ENCODE data around the gene UBQLN4.
A peak's percentile ranks its signal among the peaks of the same experiment; 100 is the strongest.

UBQLN4 gene

DNA sequence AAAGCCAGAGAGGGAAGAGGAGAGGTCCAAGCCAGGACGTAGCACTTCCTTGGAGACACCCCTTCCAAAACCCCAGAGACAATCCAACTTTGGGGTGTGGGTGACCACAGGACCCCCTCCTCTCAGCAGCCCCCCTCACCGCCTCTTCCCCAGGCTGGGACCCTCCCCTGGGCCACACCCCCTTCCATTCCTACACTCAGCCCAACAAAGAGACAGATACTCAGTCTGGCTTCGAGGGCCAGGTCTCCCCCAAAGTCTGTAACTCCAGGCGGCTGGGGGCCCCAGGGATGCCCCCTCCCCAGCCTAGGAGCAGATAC, 27.2 kb upstream of the UBQLN4 start:
- Histone ChIP-seq H3K4me2 (ENCODE audit: low read depth, low read length, poor library complexity, severe bottlenecking) (peak overlapping the region; percentile 99), H3F3A (ENCODE audit: low read depth) (no peaks in the 10 kb centered on the region), H3K4me3 (ENCODE audit: low read length, poor library complexity, severe bottlenecking) (peak overlapping the region; percentile 94), H3K27me3 (ENCODE audit: insufficient read depth, low read length, poor library complexity, severe bottlenecking) (no peaks in the 10 kb centered on the region), H3K4me1 (ENCODE audit: insufficient read depth, low read length, poor library complexity, severe bottlenecking) (peaks cover 38% of the 10 kb centered on the region), H3K9me2 (replicated peaks; ENCODE audit: low read depth, low read length) (no peaks in the 10 kb centered on the region), H3K36me3 (ENCODE audit: insufficient read depth, low read length) (peaks cover 18% of the 10 kb centered on the region; the same call in 1 of the 2 replicates), H4K20me1 (ENCODE audit: insufficient read depth, low read length, poor library complexity, severe bottlenecking) (peaks cover 36% of the 10 kb centered on the region), H2AFZ (ENCODE audit: low read length) (no peak overlapping the region), H3K79me2 (ENCODE audit: insufficient read depth, low read length) (peaks cover 54% of the 10 kb centered on the region), H3K9ac (ENCODE audit: low read depth, low read length, poor library complexity, severe bottlenecking) (peak overlapping the region; percentile 88), H3K9me3 (ENCODE audit: insufficient read depth, low read depth, low read length) (no peaks in the 10 kb centered on the region)
- TF ChIP-seq, protein P1, sequence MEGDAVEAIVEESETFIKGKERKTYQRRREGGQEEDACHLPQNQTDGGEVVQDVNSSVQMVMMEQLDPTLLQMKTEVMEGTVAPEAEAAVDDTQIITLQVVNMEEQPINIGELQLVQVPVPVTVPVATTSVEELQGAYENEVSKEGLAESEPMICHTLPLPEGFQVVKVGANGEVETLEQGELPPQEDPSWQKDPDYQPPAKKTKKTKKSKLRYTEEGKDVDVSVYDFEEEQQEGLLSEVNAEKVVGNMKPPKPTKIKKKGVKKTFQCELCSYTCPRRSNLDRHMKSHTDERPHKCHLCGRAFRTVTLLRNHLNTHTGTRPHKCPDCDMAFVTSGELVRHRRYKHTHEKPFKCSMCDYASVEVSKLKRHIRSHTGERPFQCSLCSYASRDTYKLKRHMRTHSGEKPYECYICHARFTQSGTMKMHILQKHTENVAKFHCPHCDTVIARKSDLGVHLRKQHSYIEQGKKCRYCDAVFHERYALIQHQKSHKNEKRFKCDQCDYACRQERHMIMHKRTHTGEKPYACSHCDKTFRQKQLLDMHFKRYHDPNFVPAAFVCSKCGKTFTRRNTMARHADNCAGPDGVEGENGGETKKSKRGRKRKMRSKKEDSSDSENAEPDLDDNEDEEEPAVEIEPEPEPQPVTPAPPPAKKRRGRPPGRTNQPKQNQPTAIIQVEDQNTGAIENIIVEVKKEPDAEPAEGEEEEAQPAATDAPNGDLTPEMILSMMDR (conservative IDR thresholded peaks at IDR 0.05; ENCODE audit: low read length), result no peak
- no peak for TF ChIP-seq EZH2phosphoT487 (IDR thresholded peaks at IDR 0.05; ENCODE audit: borderline replicate concordance)

DNA sequence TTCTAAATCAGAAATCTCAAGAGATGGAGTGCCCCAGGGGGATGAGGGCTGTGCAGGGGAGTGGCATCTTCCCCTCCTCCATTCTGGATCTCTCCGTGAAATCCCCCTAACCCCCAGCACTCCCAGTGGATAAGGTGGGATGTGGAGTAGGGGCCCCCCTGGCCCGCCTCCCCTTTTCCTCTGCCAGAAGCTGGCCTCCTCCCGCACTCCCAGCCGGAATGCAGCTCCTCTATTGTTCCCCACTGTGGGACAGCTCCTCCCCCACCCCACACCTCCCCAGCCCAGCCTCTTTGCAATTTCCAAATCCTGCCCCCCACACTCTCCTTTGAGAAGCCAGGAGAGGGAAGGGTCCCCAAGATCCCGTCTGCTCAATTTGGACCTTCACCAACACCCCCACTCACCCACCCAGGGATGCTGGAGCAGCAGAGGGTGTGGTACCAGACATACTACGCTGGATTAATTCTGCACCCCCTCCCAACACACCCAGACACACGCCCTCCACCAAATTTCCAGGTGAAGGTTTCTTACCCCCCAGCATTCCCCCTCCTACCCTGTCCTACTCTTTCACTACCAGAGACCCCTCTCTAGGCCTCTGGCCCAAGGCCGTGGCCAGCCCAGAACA, 26.8 kb upstream of the UBQLN4 start:
- Histone ChIP-seq H3K4me3 (ENCODE audit: low read length, poor library complexity, severe bottlenecking) (peak overlapping the region; percentile 94), H3F3A (ENCODE audit: low read depth) (no peaks in the 10 kb centered on the region), H3K4me2 (ENCODE audit: low read depth, low read length, poor library complexity, severe bottlenecking) (peak overlapping the region; percentile 99), H3K27me3 (ENCODE audit: insufficient read depth, low read length, poor library complexity, severe bottlenecking) (no peaks in the 10 kb centered on the region), H3K36me3 (ENCODE audit: insufficient read depth, low read length) (peaks cover 18% of the 10 kb centered on the region; the same call in 1 of the 2 replicates), H3K79me2 (ENCODE audit: insufficient read depth, low read length) (peaks cover 57% of the 10 kb centered on the region), H2AFZ (ENCODE audit: low read length) (no peak overlapping the region), H3K9ac (ENCODE audit: low read depth, low read length, poor library complexity, severe bottlenecking) (peak overlapping the region; percentile 88), H4K20me1 (ENCODE audit: insufficient read depth, low read length, poor library complexity, severe bottlenecking) (peaks cover 41% of the 10 kb centered on the region), H3K4me1 (ENCODE audit: insufficient read depth, low read length, poor library complexity, severe bottlenecking) (peaks cover 42% of the 10 kb centered on the region), H3K9me2 (replicated peaks; ENCODE audit: low read depth, low read length) (no peaks in the 10 kb centered on the region), H3K9me3 (ENCODE audit: insufficient read depth, low read depth, low read length) (no peaks in the 10 kb centered on the region)
- TF ChIP-seq, protein P1 (conservative IDR thresholded peaks at IDR 0.05; ENCODE audit: low read length), result no peak
- TF ChIP-seq EZH2phosphoT487 (IDR thresholded peaks at IDR 0.05; ENCODE audit: borderline replicate concordance), result no peak

DNA sequence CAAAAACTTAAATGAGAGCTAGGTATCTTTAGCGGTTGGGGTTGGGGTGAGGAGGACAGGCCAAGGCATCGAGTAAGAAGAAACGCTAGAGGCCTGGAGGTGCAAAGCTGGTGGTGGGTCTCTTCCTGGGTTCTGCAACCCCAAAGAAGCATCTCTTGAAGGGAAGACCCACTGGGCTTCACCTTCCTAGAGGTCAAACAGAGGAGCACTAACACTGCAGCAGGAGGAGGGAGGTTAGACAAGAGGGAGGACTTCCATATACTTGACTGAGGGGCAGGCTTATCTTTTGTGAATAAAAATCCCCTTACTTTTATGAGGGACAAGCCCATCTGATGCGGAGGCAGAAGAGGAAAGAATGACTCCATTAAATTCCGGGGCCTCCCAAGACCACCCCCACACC, 26.2 kb upstream of the UBQLN4 start:
- H3K4me2 ChIP-seq (ENCODE audit: low read depth, low read length, poor library complexity, severe bottlenecking), result peak overlapping the region; percentile 99
- H3K9ac ChIP-seq (ENCODE audit: low read depth, low read length, poor library complexity, severe bottlenecking), result peak overlapping the region; percentile 88
- H3K9me2 ChIP-seq (replicated peaks; ENCODE audit: low read depth, low read length), result no peaks in the 10 kb centered on the region
- peak overlapping the region; percentile 94 for H3K4me3 ChIP-seq (ENCODE audit: low read length, poor library complexity, severe bottlenecking)
- H3K9me3 ChIP-seq (ENCODE audit: insufficient read depth, low read depth, low read length), result no peaks in the 10 kb centered on the region
- H3K79me2 ChIP-seq (ENCODE audit: insufficient read depth, low read length), result peaks cover 58% of the 10 kb centered on the region
- TF ChIP-seq EZH2phosphoT487 (IDR thresholded peaks at IDR 0.05; ENCODE audit: borderline replicate concordance), result no peak
- TF ChIP-seq, protein P1 (conservative IDR thresholded peaks at IDR 0.05; ENCODE audit: low read length), result no peak
- H3K4me1 ChIP-seq (ENCODE audit: insufficient read depth, low read length, poor library complexity, severe bottlenecking), result peaks cover 42% of the 10 kb centered on the region
- H2AFZ ChIP-seq (ENCODE audit: low read length), result no peak overlapping the region
- H4K20me1 ChIP-seq (ENCODE audit: insufficient read depth, low read length, poor library complexity, severe bottlenecking), result peaks cover 44% of the 10 kb centered on the region
- no peaks in the 10 kb centered on the region for H3F3A ChIP-seq (ENCODE audit: low read depth)
- peaks cover 18% of the 10 kb centered on the region; the same call in 1 of the 2 replicates for H3K36me3 ChIP-seq (ENCODE audit: insufficient read depth, low read length)
- no peaks in the 10 kb centered on the region for H3K27me3 ChIP-seq (ENCODE audit: insufficient read depth, low read length, poor library complexity, severe bottlenecking)
